Activated effector memory CD4-positive, alpha-beta T cell treated with anti-CD3 and anti-CD28 coated beads, Interleukin-2, amount 50 U/mL, for 16 hours (primary cell): ENCODE measurements around the gene MPHOSPH6.
"Not testable (repeated sequence)": the region's sequence is repeated elsewhere in the genome, so short reads cannot be mapped to it uniquely, and the experiment has no call there.

Experiments
- DNase-seq: peaks from one replicate; pipeline ENCODE4 v3.0.0-alpha.2; 2020

MPHOSPH6 gene

DNA sequence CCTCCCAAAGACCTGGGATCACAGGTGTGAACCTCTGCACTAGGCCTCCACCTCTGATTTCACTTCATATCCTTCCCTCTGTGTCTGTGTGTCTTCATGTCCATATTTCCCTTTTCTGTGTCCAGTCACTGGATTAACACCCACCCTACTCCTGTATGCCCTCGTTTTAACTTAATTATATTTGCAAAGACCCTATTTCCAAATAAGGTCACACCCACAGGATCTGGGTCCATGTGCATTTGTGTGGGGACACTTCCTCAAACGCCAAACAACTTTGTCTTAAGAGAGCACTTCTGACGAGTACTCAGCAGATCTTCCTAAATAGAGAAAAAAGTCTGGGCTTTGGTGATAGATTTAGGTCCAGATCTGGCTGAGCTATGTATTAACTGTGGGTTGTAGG is 56.3 kb downstream of the MPHOSPH6 start:
- no peak for DNase-seq

DNA sequence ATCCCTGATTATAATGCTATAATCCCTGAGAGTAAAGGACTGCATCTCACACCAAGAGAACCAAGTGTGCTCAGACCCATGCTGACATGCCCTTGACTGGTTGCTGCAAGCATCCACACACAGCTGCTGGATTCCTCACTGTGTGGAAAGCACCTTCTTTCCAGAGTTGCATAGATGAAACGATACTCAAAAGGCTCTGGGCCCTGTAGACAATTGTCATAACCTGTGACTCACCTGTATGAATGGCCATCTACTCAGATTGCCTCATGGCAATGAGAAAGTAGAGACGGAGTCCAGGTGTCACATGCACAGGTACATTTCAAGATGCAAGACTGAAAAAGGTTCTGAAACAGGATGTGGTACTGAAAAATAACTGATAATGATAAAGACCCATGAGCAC is 58.1 kb downstream of the MPHOSPH6 start:
- no peak for DNase-seq

- DNase-seq = not testable (repeated sequence)
Observed at GRCh38 chr16:82109266-82109665, 60.8 kb downstream of the MPHOSPH6 start.

DNA sequence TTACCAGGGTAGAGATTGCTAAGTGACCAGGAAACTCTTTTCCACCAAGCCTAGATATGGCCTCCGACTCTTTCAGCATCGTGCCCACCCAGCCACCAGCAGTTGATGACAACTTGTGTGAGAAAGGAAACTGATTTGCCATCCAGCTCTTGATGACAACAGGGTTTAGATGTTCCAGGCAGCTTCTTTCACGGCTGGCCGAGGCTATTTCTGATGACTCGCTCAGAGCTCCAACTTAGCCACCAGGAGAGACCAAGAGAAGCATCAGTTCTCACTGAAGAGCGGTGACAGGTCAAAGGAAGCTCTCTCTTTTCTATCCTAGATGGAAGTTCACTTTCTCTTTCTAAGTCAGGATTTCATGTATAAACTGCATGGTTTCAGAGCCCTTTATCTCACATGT is 61.2 kb downstream of the MPHOSPH6 start:
- no peak for DNase-seq

GRCh38 chr16:82108100-82108499 is 61.9 kb downstream of the MPHOSPH6 start:
- no peak for DNase-seq

- DNase-seq = no peak
Observed at GRCh38 chr16:82105107-82105506, 64.9 kb downstream of the MPHOSPH6 start.
